SK-N-MC (cell line): ENCODE data around the gene ABHD2.

ENCODE experiments used
- EZH2 ChIP-seq: fragments of 200-600 bp; sonication (generic); IDR thresholded peaks from one replicate; pipeline ENCODE4 v1.6.1; 2017; ENCODE audit warnings: antibody characterized with exemption
- FOXP2 ChIP-seq: optimal IDR thresholded peaks from 2 replicates; pipeline ENCODE3; 2011; ENCODE audit warnings: mild to moderate bottlenecking, moderate library complexity; ENCODE audit not compliant: insufficient read depth; ENCODE audit errors: extremely low read length, control extremely low read depth
- POLR2AphosphoS5 ChIP-seq: IDR thresholded peaks from 2 replicates; pipeline ENCODE4 v1.6.1; 2012; ENCODE audit warnings: mild to moderate bottlenecking, low read depth, low read length, borderline replicate concordance

GRCh38 chr15:89226359-89227221 lies 138.3 kb downstream of the ABHD2 start:
- no peak for TF ChIP-seq EZH2
- no peak for TF ChIP-seq POLR2AphosphoS5
- TF ChIP-seq FOXP2, result no peak
